ENCODE measurements around the gene TSC1. TPM values are rescaled to one million over a fixed set of nuclear protein-coding genes. Genes with fewer than 3 reads are reported as not detected.

The TSC1 gene
- total and polyA plus RNA-seq, 2 donors (not counting 3 experiments of a cell fraction or from before 2014, with no cell fraction given) = 43.9 to 51.2 TPM

- Histone ChIP-seq H3K27ac (ENCODE audit: insufficient read depth, low read depth, low read length) (peak overlapping the region; percentile 99), H3K79me2 (ENCODE audit: control insufficient read depth, insufficient read depth, low read length) (peaks cover 46% of the 10 kb centered on the region), H3K27me3 (ENCODE audit: control insufficient read depth in 2 of 2, insufficient read depth in 2 of 2, low read length in 2 of 2) (no peaks in the 10 kb centered on the region), H2AFZ (ENCODE audit: low read depth, low read length) (no peak overlapping the region), H3K9me1 (replicated peaks; ENCODE audit: control insufficient read depth, extremely low read depth, insufficient read depth, low read length) (no peaks in the 10 kb centered on the region), H3K4me3 (replicated peaks in 1 of 3; ENCODE audit: insufficient read depth in 1 of 3, low read depth in 1 of 3, low read length in 3 of 3) (peak overlapping the region; percentile 88 to 100 (median 90)), H3K36me3 (ENCODE audit: control insufficient read depth in 2 of 2, extremely low read depth in 1 of 2, insufficient read depth in 2 of 2, low read length in 2 of 2) (no peaks in the 10 kb centered on the region), H3K4me1 (ENCODE audit: control insufficient read depth, extremely low read depth, insufficient read depth, low read length) (peaks cover 8% of the 10 kb centered on the region), H3K4me2 (ENCODE audit: insufficient read depth, low read length) (peak overlapping the region; percentile 97), H4K20me1 (replicated peaks; ENCODE audit: control insufficient read depth, extremely low read depth, insufficient read depth, low read length) (no peaks in the 10 kb centered on the region), H3K9ac (replicated peaks; ENCODE audit: extremely low read depth, insufficient read depth, low read length) (peak overlapping the region; percentile 98), H3K9me3 (replicated peaks; ENCODE audit: control insufficient read depth, insufficient read depth, low read length) (no peaks in the 10 kb centered on the region)
- intact Hi-C loops (cut with micrococcal nuclease) (loop anchor here (2.0 to 10.0 kb wide), 2 partner anchors 65 to 269 kb away; partner anchors contain the start of genes AK8, GTF3C4 and SPACA9), dilution Hi-C loops (cut with MboI; ENCODE audit: extremely low pct_ligation_motif_present, low sequenced_read_pairs) (no loop called here)
- no peak for TF ChIP-seq FOS (IDR thresholded peaks at IDR 0.05; ENCODE audit: borderline replicate concordance, insufficient read depth, low read length)
- no peak for TF ChIP-seq MAX (IDR thresholded peaks at IDR 0.05; ENCODE audit: insufficient read depth, insufficient read length)
- no peak for TF ChIP-seq POLR2A (IDR thresholded peaks at IDR 0.05; ENCODE audit: low read depth, low read length)
- no peak for TF ChIP-seq CTCF (IDR thresholded peaks at IDR 0.05; ENCODE audit: extremely low read depth in 1 of 2, insufficient read depth in 1 of 2, low read depth in 1 of 2, low read length in 2 of 2)
- no peak for TF ChIP-seq EZH2 (IDR thresholded peaks at IDR 0.05; ENCODE audit: borderline replicate concordance, low read depth, low read length, severe bottlenecking)
- TF ChIP-seq JUN (IDR thresholded peaks at IDR 0.05; ENCODE audit: borderline replicate concordance, insufficient read depth, insufficient read length, low read depth) = no peak
- no peak for TF ChIP-seq GATA2 (IDR thresholded peaks at IDR 0.05; ENCODE audit: insufficient read depth, insufficient read length, low read depth, low read length)
- TF ChIP-seq MYC (IDR thresholded peaks at IDR 0.05; ENCODE audit: low read depth, low read length) = no peak
- TF ChIP-seq POLR2AphosphoS5 (IDR thresholded peaks at IDR 0.05; ENCODE audit: insufficient read depth, low read depth, low read length) = no peak
- DNase-seq (ENCODE audit: low read depth, low spot score) (peak; percentile 17), FAIRE-seq (no peak)
- TSS peak; percentile 28 for BruUV-seq (replicated peaks)
- POLR2A ChIA-PET = interaction anchor here (1.4 kb wide), 1 partner anchor 86 kb away, joined by 5 read pairs; no protein-coding TSS in a partner anchor
- CTCF ChIA-PET = interaction anchor here (2.6 kb wide), 1 partner anchor 9 kb away, joined by 13 read pairs; no protein-coding TSS in a partner anchor
Observed at GRCh38 chr9:132943651-132944293, 644 bp downstream of the TSC1 start.
